Measurements from ENCODE around the gene ZEB2.

DNA sequence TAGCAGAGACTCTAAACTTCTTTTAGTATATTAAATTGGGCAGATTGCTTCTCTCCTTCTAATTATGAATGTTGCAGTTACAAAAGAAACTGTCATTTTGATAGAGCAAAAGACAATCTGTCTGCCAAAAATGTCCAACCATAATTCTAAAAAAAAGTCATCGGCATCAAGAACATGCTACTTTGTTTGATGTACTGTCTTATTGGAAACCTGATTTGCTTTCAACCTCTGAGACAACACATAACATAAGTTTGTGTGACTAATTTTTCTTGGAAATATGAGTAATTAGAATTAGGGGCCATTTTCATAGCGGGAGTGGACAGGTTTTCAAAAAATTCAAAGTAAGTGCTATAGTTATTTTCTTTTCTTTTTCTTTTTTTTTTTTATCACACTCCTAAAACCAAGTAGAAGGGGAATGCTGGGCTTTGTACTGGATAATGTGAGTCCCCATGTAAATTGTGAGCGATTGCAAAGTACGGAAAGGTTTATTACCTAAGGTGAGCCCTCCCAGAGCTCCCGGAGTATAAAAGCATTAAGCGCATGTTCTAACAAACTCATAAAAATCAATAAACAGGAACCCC is 59.1 kb downstream of the ZEB2 start:
- no peak for TF ChIP-seq CTCF (IDR thresholded peaks at IDR 0.05)
- no peak for TF ChIP-seq POLR2A (IDR thresholded peaks at IDR 0.05)
